GM23338 (cell line): ENCODE results near the gene LDLRAD3. TPM values are rescaled to one million over a fixed set of nuclear protein-coding genes. Genes with fewer than 3 reads are reported as not detected.

Source experiments
- ATAC-seq: fragments of 200-7000 bp; cut with Tn5 transposase; 3 replicates; pipeline ENCODE4 v1.9.1; 2020
- DNase-seq: peaks from one replicate; pipeline ENCODE4 v3.0.0-alpha.2; 2015; ENCODE audit warnings: low spot score
- H2AFZ ChIP-seq: fragments of 200-600 bp; sonication (generic); 2 replicates; pipeline ENCODE4 v1.8.0; 2016; ENCODE audit warnings: antibody characterized with exemption, mild to moderate bottlenecking, moderate library complexity
- H3F3A ChIP-seq: fragments of 200-600 bp; sonication (generic); replicated peaks from 2 replicates; pipeline ENCODE4 v1.8.0; 2017; ENCODE audit warnings: antibody characterized with exemption, mixed run types, low read depth
- H3K27ac ChIP-seq: fragments of 200-600 bp; sonication (generic); 2 replicates; pipeline ENCODE4 v1.6.1; 2016; ENCODE audit warnings: low read depth
- H3K27me3 ChIP-seq: fragments of 200-600 bp; sonication (generic); 2 replicates; pipeline ENCODE4 v1.8.0; 2016; ENCODE audit warnings: mild to moderate bottlenecking, mixed run types, moderate library complexity; ENCODE audit not compliant: insufficient read depth
- H3K36me3 ChIP-seq: fragments of 200-600 bp; sonication (generic); 2 replicates; pipeline ENCODE4 v1.8.0; 2016; ENCODE audit warnings: mild to moderate bottlenecking; ENCODE audit not compliant: insufficient read depth
- H3K4me1 ChIP-seq: fragments of 200-600 bp; sonication (generic); 2 replicates; pipeline ENCODE4 v1.8.0; 2016; ENCODE audit warnings: mild to moderate bottlenecking, moderate library complexity; ENCODE audit not compliant: insufficient read depth
- H3K4me2 ChIP-seq: fragments of 200-600 bp; sonication (generic); 2 replicates; pipeline ENCODE4 v1.7.1; 2017; ENCODE audit warnings: mixed run types
- H3K4me3 ChIP-seq: fragments of 200-600 bp; sonication (generic); 2 replicates; pipeline ENCODE4 v1.6.1; 2016; ENCODE audit warnings: mixed run types
- H3K79me2 ChIP-seq: fragments of 200-600 bp; sonication (generic); replicated peaks from 2 replicates; pipeline ENCODE4 v1.8.0; 2017; ENCODE audit warnings: mild to moderate bottlenecking; ENCODE audit not compliant: insufficient read depth
- H3K9me2 ChIP-seq: fragments of 200-600 bp; sonication (generic); 2 replicates; pipeline ENCODE4 v1.8.0; 2017; ENCODE audit not compliant: insufficient read depth
- H4K20me1 ChIP-seq: fragments of 200-600 bp; sonication (generic); replicated peaks from 2 replicates; pipeline ENCODE4 v1.8.0; 2017; ENCODE audit warnings: mild to moderate bottlenecking; ENCODE audit not compliant: insufficient read depth
- H3K27ac Mint-ChIP-seq: 2 replicates; pipeline ENCODE4 v1.8.0; 2020; ENCODE audit warnings: inconsistent platforms, mild to moderate bottlenecking, moderate library complexity, mixed read lengths
- H3K27me3 Mint-ChIP-seq: 3 replicates; pipeline ENCODE4 v1.8.0; 2022; ENCODE audit warnings: low read depth, mild to moderate bottlenecking, moderate library complexity, mixed read lengths, inconsistent platforms; ENCODE audit not compliant: insufficient read depth, poor library complexity
- H3K36me3 Mint-ChIP-seq: 3 replicates; pipeline ENCODE4 v1.8.0; 2021; ENCODE audit warnings: low read depth, mild to moderate bottlenecking, inconsistent platforms, moderate library complexity, mixed read lengths
- H3K4me1 Mint-ChIP-seq: 3 replicates; pipeline ENCODE4 v1.8.0; 2020; ENCODE audit warnings: mild to moderate bottlenecking, inconsistent platforms, mixed read lengths
- H3K4me3 Mint-ChIP-seq: 3 replicates; pipeline ENCODE4 v1.8.0; 2021; ENCODE audit warnings: moderate library complexity, mild to moderate bottlenecking, inconsistent platforms, mixed read lengths
- H3K9me3 Mint-ChIP-seq: 3 replicates; pipeline ENCODE4 v1.8.0; 2020; ENCODE audit warnings: moderate library complexity, mild to moderate bottlenecking, inconsistent platforms, mixed read lengths
- CREB1 ChIP-seq: fragments of 250-450 bp; sonication (Bioruptor Pico); IDR thresholded peaks from 2 replicates; pipeline ENCODE4 v1.5.0; 2020; ENCODE audit warnings: low read depth, mild to moderate bottlenecking, moderate library complexity
- EZH2 ChIP-seq: fragments of 200-600 bp; sonication (generic); IDR thresholded peaks from one replicate; pipeline ENCODE4 v1.8.0; 2017; ENCODE audit warnings: antibody characterized with exemption, mild to moderate bottlenecking, low read depth; ENCODE audit not compliant: unreplicated experiment
- EZH2phosphoT487 ChIP-seq: fragments of 200-600 bp; sonication (generic); IDR thresholded peaks from one replicate; pipeline ENCODE4 v1.8.1; 2018; ENCODE audit warnings: antibody characterized with exemption; ENCODE audit not compliant: unreplicated experiment
- NANOG ChIP-seq: IDR thresholded peaks from 2 replicates; pipeline ENCODE4 v1.6.1; 2016; ENCODE audit warnings: antibody characterized with exemption, borderline replicate concordance
- POLR2AphosphoS5 ChIP-seq: IDR thresholded peaks from 2 replicates; pipeline ENCODE4 v1.6.1; 2016; ENCODE audit warnings: antibody characterized with exemption, low read depth
- STAT1 ChIP-seq: IDR thresholded peaks from one replicate; pipeline ENCODE4 v1.6.1; 2016; ENCODE audit warnings: antibody characterized with exemption; ENCODE audit not compliant: unreplicated experiment
- ZNF331 ChIP-seq: fragments of 250-450 bp; sonication (Bioruptor Pico); IDR thresholded peaks from 2 replicates; pipeline ENCODE4 v1.5.0; 2020; ENCODE audit warnings: low read depth, mild to moderate bottlenecking, moderate library complexity
- polyA plus RNA-seq: library from polyadenylated mRNA; unstranded; fragments of >200 nt; fragmentation: Nextera tagmentation; extraction: Ambion mirVana; gene quantifications from 2 replicates; pipeline ENCODE4 v1.2.1, GENCODE V29; 2016
- total RNA-seq: library from RNA; depleted of rRNA; stranded (reverse); fragments of >200 nt; shearing (Covaris generic); gene quantifications from 2 replicates; pipeline ENCODE4 v1.2.3, GENCODE V29; 2014
- TF ChIP-seq, protein P1 (sequence below): fragments of 250-450 bp; sonication (Bioruptor Pico); IDR thresholded peaks from 2 replicates; pipeline ENCODE4 v1.5.0; 2020; ENCODE audit warnings: mild to moderate bottlenecking, moderate library complexity

Gene LDLRAD3
- total and polyA plus RNA-seq, 2 experiments from 2014 or later: 8.5 to 19.4 TPM

DNA sequence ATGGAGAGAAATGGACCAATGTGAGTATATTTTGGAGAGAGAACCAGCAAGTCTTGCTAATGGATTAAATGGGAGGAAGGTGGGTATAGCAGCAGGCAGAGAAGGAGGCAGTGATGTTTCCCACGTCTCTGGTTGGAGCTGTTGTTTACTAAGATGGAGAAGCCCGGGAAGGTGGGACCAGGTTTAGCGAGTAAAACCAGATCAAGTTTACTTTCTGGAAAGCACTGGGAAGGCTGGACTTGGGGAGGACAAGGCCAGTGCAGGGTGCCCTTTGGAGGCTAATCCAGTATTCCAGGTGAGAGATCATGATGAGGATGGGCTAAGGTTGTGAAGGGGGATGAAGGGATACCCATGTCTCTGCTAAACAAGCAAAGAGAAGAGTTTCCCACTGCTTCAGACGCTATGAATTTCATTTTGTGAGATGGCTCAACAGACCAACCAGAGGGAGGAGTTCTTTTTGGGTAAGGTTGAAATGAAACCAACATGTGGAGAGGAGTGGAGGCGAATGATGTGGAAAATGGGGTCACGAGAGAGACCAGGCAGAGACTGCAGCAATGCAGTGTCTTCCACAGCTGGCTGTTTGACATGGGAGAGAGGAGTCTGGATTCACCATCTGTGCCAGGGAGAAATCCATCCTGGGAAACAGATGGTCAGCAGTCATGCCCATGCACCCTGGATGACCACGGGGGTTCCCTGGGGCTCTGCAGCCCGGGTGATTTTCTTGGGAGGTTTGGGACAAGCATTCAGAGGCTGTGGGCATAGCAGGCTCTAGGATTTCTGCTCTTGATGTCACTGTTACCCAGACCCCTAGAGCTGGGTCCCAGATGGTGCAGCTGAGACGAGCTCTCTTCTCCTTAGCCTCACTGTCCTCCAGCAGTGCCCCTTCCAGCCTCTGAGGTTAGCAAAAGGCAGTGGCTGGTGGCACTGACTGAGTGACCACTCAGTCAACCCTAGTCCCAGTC lies 320.4 kb downstream of the LDLRAD3 start (continued):
- TF ChIP-seq NANOG (no peak), EZH2 (no peak), EZH2phosphoT487 (no peak), STAT1 (no peak), ZNF331 (CRISPR knock-in tag) (no peak), CREB1 (CRISPR knock-in tag) (no peak)
- TF ChIP-seq, protein P1, sequence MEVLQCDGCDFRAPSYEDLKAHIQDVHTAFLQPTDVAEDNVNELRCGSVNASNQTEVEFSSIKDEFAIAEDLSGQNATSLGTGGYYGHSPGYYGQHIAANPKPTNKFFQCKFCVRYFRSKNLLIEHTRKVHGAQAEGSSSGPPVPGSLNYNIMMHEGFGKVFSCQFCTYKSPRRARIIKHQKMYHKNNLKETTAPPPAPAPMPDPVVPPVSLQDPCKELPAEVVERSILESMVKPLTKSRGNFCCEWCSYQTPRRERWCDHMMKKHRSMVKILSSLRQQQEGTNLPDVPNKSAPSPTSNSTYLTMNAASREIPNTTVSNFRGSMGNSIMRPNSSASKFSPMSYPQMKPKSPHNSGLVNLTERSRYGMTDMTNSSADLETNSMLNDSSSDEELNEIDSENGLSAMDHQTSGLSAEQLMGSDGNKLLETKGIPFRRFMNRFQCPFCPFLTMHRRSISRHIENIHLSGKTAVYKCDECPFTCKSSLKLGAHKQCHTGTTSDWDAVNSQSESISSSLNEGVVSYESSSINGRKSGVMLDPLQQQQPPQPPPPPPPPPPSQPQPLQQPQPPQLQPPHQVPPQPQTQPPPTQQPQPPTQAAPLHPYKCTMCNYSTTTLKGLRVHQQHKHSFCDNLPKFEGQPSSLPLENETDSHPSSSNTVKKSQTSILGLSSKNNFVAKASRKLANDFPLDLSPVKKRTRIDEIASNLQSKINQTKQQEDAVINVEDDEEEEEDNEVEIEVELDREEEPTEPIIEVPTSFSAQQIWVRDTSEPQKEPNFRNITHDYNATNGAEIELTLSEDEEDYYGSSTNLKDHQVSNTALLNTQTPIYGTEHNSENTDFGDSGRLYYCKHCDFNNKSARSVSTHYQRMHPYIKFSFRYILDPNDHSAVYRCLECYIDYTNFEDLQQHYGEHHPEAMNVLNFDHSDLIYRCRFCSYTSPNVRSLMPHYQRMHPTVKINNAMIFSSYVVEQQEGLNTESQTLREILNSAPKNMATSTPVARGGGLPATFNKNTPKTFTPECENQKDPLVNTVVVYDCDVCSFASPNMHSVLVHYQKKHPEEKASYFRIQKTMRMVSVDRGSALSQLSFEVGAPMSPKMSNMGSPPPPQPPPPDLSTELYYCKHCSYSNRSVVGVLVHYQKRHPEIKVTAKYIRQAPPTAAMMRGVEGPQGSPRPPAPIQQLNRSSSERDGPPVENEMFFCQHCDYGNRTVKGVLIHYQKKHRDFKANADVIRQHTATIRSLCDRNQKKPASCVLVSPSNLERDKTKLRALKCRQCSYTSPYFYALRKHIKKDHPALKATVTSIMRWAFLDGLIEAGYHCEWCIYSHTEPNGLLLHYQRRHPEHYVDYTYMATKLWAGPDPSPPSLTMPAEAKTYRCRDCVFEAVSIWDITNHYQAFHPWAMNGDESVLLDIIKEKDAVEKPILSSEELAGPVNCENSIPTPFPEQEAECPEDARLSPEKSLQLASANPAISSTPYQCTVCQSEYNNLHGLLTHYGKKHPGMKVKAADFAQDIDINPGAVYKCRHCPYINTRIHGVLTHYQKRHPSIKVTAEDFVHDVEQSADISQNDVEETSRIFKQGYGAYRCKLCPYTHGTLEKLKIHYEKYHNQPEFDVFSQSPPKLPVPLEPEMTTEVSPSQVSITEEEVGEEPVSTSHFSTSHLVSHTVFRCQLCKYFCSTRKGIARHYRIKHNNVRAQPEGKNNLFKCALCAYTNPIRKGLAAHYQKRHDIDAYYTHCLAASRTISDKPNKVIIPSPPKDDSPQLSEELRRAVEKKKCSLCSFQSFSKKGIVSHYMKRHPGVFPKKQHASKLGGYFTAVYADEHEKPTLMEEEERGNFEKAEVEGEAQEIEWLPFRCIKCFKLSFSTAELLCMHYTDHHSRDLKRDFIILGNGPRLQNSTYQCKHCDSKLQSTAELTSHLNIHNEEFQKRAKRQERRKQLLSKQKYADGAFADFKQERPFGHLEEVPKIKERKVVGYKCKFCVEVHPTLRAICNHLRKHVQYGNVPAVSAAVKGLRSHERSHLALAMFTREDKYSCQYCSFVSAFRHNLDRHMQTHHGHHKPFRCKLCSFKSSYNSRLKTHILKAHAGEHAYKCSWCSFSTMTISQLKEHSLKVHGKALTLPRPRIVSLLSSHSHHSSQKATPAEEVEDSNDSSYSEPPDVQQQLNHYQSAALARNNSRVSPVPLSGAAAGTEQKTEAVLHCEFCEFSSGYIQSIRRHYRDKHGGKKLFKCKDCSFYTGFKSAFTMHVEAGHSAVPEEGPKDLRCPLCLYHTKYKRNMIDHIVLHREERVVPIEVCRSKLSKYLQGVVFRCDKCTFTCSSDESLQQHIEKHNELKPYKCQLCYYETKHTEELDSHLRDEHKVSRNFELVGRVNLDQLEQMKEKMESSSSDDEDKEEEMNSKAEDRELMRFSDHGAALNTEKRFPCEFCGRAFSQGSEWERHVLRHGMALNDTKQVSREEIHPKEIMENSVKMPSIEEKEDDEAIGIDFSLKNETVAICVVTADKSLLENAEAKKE (CRISPR knock-in tag): no peak

DNA sequence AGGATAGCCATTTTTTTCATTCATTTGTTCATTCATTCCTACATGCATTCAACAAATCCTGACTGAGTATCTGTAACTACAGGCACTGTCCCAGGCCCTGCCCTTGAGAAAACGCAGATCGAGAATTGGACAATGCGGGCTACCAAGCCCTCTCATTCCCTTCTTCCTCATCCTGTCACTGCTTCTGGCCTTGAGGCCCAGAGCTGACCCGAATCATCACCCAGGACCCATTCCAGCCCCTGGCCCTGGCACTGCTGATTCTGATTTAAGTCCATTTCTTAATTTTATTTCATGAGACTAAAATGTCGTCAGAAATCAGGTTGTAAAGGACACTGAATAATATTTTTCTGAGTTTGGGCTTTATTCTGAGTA lies 321.1 kb downstream of the LDLRAD3 start:
- H3K27ac ChIP-seq: no peak overlapping the region
- Mint-ChIP-seq H3K9me3 (no peaks in the 10 kb centered on the region), H3K36me3 (no peaks in the 10 kb centered on the region; the same call in 2 of the 3 replicates), H3K4me3 (no peak overlapping the region), H3K4me1 (peaks cover 13% of the 10 kb centered on the region; the same call in 2 of the 3 replicates), H3K27me3 (peaks cover 9% of the 10 kb centered on the region), H3K27ac (no peak overlapping the region)
- no peaks in the 10 kb centered on the region for H3K27me3 ChIP-seq
- DNase-seq: no peak
- H3K79me2 ChIP-seq: no peaks in the 10 kb centered on the region
- H3K4me1 ChIP-seq: no peaks in the 10 kb centered on the region
- H4K20me1 ChIP-seq: no peaks in the 10 kb centered on the region
- H3K4me3 ChIP-seq: no peak overlapping the region
- no peak overlapping the region for H2AFZ ChIP-seq
- no peak overlapping the region for H3K4me2 ChIP-seq
- no peaks in the 10 kb centered on the region for H3K9me2 ChIP-seq
- TF ChIP-seq ZNF331 (CRISPR knock-in tag) (no peak), POLR2AphosphoS5 (no peak)
- H3K36me3 ChIP-seq: no peaks in the 10 kb centered on the region
- H3F3A ChIP-seq: no peaks in the 10 kb centered on the region
- ATAC-seq: no peak
